HG02938 (cell line): ENCODE measurements around the gene RAC2.

Source experiments
- ATAC-seq: cut with Tn5 transposase; IDR thresholded peaks from one replicate; pipeline ENCODE4 v1.9.1; 2021; ENCODE audit warnings: mild to moderate bottlenecking, moderate library complexity; ENCODE audit not compliant: unreplicated experiment

RAC2 gene

GRCh38 chr22:37223965-37224551, 20.0 kb downstream of the RAC2 start:
- ATAC-seq = no peak

GRCh38 chr22:37222440-37222971, 21.6 kb downstream of the RAC2 start:
- no peak for ATAC-seq

- no peak for ATAC-seq
Measured at GRCh38 chr22:37221424-37222333, 22.4 kb downstream of the RAC2 start.

DNA sequence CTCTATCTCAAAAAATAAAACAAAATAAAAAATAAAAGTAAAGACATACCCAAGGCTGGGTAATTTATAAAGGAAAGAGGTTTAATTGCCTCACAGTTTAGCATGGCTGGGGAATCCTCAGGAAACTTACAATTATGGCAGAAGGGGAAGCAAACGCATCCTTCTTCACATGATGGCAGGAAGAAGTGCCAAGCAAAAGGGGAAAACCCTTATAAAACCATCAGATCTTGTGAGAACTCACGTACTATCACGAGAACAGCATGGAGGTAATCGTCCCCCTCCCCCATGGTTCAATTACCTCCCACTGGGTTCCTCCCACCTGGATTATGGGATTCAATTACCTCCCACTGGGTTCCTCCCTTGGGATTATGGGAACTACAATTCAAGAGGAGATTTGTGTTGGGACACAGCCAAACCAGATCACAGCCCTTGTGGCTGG, 23.5 kb downstream of the RAC2 start:
- no peak for ATAC-seq

- ATAC-seq = no peak
Measured at GRCh38 chr22:37219533-37219932, 24.5 kb downstream of the RAC2 start.

- ATAC-seq = peak; percentile 70
Measured at GRCh38 chr22:37218771-37219411, 25.2 kb downstream of the RAC2 start.

DNA sequence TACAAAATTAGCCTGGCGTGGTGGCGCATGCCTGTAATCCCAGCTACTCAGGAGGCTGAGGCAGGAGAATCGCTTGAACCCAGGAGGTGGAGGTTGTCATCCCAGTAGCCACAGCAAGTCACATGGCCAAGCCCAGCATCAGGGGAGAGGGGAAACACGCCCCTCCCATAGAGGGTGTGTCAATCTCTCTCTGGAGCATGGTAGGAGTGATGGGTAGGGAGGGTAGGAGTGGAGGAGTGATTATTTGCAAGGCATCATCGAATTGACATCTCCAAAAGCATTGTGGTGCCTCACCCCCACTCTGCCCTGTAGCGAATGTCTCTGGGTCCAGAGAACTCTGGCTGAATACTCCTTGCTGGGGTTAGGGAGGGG, 25.7 kb downstream of the RAC2 start:
- ATAC-seq = no peak

DNA sequence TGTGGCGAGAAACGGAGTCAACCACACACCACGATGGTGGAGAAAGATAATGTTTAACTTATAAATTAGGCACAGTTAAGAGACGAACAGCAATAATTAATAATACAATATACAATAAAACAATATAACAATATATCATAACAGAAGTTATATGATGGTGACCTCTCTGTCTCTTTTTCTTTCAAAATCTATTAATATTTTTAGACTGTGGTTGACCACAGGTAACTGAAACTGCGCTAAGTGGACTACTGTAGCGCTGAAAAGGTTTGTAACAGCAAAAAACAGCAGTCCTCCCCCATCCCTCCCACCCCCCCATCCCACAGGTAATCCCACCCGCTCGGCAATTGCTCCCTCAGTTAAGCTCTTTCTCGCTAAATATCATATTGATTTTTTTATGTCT, 28.2 kb downstream of the RAC2 start:
- ATAC-seq = no peak

DNA sequence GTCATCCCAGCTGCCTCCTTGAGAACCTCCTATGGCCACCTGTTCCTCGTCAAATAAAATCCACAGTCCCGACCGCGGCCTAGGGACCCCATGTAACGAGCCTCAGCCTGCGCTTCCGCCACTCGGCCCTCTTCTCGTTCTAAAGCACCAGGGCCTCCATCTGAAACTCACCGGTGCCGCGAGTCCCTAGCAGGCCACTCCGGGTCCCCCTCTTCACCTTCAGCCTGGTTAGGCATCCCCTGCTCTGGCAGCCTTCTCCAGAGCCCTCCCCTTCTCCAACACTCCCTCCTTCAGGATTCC, 29.4 kb downstream of the RAC2 start:
- ATAC-seq = no peak

- ATAC-seq = no peak
Measured at GRCh38 chr22:37213941-37214730, 29.9 kb downstream of the RAC2 start.

DNA sequence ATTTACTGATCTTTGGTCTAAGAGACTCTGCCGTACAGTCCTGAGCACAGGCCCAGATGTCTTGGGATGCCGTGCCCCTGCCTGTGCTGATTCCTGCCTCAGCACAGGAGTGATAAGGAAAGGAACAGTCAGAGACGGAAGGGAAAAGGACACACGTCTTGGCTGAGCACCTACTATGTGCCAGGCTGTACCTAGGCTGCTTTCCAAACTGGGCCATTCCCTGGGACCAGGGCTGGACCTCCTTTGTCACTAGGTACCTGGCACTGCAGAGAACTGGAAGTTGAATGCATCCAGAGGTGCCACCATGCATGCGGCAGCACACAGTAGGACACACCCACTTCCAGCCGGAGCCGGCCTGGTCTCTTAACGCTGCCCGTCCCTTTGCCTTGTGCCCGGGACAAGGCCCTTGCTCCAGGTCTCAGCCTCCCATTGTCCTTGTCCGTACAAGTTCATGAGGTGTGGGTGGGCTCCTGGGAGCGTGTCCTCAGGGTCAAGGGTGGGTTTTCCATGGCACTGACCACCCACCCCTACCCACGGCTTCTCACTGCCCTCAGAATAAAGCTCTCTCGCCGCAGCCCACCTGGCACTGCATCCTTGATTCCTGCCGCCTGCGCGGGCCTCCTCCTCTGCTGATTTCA, 30.7 kb downstream of the RAC2 start:
- no peak for ATAC-seq

GRCh38 chr22:37212174-37212906, 31.7 kb downstream of the RAC2 start, which contains the start of gene SSTR3:
SSTR3 (minus strand) TSS chr22:37212477; CDS start chr22:37207803, 4,674 bp downstream.
- ATAC-seq = no peak

DNA sequence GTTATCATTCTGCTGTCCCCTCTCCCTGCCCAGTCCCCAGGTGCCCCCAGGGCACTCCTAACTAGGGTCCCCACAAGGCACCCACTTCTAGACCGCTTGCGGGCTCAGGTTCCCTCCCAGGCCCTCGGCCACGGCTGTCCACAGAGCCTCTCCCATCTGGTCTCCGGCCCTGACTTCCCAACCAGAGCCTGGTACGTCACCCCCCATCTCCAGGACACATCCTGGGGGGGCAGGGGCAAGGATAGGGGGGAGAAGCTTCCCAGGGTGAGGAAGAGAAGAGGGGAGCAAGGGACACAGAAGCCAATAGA, 32.2 kb downstream of the RAC2 start:
- ATAC-seq = no peak

DNA sequence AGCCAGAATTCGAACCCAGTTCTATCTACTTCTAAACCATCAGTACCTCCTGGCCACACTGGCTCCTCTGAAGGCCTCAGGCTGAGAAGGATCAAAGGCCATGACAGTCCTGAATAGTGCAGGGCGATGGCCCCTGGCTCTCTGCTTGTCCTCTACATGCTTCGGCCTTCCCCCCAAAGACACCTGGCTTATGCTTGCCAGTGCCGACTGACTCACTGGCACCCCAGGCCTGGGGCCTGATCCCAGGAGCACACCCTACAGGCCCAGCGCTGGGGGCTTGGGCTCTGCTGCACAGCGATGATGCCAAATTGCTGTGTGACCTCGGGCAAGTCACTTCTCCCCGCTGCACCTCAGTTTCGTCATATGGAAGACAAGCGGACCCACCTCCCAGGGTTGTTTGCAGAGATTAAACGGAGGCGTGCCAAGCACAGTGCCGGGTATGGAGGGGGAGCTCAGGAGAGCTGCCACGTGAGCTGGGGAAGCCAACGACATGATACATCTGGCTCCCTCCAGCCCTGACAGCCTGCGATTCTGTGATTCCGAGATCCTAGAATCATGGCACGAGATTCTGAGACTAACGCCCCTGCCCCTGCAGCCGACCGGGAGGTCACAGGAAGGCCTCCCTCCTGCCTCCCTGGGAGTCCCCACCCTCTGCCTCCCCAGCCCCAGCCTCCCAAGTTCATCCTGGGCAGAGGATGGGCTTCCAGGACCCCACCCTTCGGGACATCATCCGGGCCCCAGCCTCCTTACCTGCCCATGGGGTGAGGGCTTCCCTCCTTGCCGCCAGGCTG, 32.8 kb downstream of the RAC2 start:
- ATAC-seq = no peak

DNA sequence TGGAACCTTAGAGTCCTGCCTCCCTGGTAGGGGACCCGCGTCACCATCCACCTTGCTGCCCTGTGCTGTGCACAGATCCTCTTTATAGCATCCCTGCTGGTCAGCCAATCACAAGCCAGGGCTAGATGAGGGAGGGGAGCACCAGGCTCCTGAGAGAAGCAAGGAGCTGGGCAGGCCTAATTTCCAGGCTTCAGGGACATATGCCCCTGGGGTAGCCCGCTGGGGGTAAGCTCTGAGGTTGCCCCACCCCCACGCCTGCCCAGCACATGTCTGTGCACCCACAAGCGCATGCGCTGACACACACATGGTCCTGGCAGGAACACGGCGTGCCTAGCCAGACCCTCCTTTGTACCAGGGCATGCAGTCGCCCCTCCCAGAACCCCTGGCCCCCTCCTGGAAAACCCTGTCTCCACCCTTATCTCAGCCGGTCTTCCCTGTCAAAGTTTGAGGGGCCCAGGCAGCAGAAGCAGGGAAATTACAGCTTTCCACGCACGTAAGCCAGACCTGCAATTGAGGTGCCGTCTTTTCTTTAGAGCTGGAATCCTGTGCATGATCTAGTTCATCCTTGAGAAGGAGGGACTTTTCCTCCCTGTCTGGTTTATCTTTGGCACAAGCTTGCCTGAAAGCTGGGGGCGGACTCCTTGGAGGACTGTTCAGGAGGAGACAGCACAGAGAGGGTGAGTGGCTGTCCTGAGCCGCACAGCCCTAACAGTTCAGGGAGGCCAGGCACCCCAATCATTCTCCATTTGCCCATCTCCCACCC, 33.8 kb downstream of the RAC2 start:
- ATAC-seq = no peak

DNA sequence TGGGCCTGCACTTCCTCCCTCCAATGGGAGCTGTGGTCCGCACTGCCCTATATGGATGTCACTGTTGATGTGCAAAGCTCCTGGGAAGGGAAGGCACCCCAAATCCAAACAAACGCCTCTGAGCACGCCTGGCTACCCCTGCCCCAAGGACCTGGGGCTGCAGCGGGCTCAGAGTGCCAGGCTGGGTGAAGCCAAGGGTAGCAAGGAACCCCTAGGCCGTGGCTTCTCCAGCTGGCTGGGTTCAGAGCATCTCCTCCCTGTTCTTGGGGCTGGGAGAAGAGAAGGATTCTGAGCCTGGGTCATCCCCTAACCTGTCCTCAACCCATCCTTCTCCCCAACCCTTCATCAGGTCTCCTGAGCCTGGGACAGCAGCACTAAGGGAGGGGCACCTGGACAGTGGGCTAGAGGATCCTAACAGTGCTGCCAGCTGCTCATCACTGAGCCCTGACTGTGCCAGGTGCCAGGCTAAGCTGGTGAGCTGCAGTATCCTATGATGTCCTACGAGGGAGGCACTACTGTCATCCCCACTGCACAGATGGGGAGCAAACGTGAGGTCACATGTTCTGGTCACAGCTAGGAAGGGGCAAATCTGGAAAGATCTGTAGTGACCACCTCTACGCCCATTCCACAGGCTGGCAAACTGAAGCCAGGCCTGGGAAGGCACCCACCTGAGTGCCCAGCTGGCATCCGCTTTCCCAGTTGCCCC, 34.8 kb downstream of the RAC2 start:
- no peak for ATAC-seq

- no peak for ATAC-seq
Measured at GRCh38 chr22:37208401-37209139, 35.5 kb downstream of the RAC2 start.
